ENCODE data around the gene BOC. TPM values are rescaled to one million over a fixed set of nuclear protein-coding genes. Genes with fewer than 3 reads are reported as not detected.
A peak's percentile ranks its signal among the peaks of the same experiment; 100 is the strongest.

The BOC gene
- total and polyA plus RNA-seq, 10 donors: 1.5 to 21.9 (median 13.5) TPM

DNA sequence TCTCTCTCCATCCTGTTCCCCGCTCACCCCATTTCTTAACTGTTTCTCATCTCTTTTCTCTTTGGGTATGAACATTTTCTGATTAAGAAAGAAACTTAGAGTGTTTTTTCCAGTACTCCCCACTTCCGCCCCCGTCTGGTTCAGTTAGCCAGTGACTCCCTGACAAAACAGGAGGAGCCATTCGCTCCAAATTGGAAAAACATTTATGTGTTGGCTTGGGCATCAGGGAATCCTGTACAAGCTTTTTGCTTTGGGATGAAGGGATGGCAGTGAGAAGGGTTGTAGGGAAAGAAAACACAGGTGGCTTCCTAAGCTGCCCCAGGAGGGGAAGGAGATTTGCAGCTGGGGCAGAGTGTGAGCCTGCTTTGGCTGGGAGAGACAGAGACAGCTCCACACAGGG lies 47.0 kb downstream of the BOC start:
- TF ChIP-seq POLR2A (IDR thresholded peaks at IDR 0.05): no peak
- TF ChIP-seq POLR2AphosphoS5 (IDR thresholded peaks at IDR 0.05): no peak
- TF ChIP-seq, protein P1, sequence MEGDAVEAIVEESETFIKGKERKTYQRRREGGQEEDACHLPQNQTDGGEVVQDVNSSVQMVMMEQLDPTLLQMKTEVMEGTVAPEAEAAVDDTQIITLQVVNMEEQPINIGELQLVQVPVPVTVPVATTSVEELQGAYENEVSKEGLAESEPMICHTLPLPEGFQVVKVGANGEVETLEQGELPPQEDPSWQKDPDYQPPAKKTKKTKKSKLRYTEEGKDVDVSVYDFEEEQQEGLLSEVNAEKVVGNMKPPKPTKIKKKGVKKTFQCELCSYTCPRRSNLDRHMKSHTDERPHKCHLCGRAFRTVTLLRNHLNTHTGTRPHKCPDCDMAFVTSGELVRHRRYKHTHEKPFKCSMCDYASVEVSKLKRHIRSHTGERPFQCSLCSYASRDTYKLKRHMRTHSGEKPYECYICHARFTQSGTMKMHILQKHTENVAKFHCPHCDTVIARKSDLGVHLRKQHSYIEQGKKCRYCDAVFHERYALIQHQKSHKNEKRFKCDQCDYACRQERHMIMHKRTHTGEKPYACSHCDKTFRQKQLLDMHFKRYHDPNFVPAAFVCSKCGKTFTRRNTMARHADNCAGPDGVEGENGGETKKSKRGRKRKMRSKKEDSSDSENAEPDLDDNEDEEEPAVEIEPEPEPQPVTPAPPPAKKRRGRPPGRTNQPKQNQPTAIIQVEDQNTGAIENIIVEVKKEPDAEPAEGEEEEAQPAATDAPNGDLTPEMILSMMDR (IDR thresholded peaks at IDR 0.05 in 8 of 11, conservative IDR thresholded peaks at IDR 0.05 in 3 of 11): no peak
- DNase-seq: no peak
- Histone ChIP-seq H3K27me3 (replicated peaks in 1 of 7) (peaks cover 0 to 10% (median 0%) of the 10 kb centered on the region in 7 donors), H3K9me3 (no peaks in the 10 kb centered on the region), H3K4me3 (no peak overlapping the region), H3K4me1 (peaks cover 0 to 16% (median 2%) of the 10 kb centered on the region in 6 donors), H3K36me3 (no peaks in the 10 kb centered on the region), H3K27ac (no peak overlapping the region)
- WGBS, 5 donors: 73 to 89% (median 84%) methylated on average over 4 of the region's 4 CpGs
- intact Hi-C loops (cut with DNase I; ENCODE audit: low total_unique reads): no loop called here

DNA sequence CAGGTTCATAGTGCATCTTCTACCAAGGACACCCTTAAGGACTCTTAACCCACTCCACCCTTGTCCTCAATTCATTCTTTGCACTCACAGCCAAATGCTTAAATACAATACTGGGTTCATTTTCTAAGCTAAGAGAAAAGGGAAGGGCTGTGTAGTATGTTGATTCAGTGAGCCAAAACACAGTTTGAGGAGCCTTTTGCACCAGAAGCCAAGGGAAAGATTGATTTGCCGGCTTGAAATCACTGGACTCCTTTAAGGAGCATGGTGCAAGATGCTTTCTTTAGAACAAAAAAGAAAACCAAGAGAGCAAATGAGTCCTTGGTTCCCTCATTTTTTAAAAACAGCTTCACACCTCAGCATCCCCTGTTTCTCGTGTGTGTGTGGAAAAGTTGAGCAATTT lies 47.8 kb downstream of the BOC start:
- Histone ChIP-seq H3K27me3 (replicated peaks in 1 of 7) (peaks cover 0 to 11% (median 0%) of the 10 kb centered on the region in 7 donors), H3K9me3 (no peaks in the 10 kb centered on the region), H3K36me3 (no peaks in the 10 kb centered on the region), H3K4me3 (no peak overlapping the region), H3K27ac (no peak overlapping the region), H3K4me1 (peaks cover 0 to 10% (median 2%) of the 10 kb centered on the region in 6 donors)
- WGBS, 5 donors: 78 to 89% (median 79%) methylated on average over 2 of the region's 2 CpGs
- no peak for DNase-seq
- TF ChIP-seq, protein P1 (IDR thresholded peaks at IDR 0.05 in 8 of 11, conservative IDR thresholded peaks at IDR 0.05 in 3 of 11): no peak
- TF ChIP-seq POLR2A (IDR thresholded peaks at IDR 0.05): no peak
- TF ChIP-seq POLR2AphosphoS5 (IDR thresholded peaks at IDR 0.05): no peak
- intact Hi-C loops (cut with DNase I; ENCODE audit: low total_unique reads): no loop called here

DNA sequence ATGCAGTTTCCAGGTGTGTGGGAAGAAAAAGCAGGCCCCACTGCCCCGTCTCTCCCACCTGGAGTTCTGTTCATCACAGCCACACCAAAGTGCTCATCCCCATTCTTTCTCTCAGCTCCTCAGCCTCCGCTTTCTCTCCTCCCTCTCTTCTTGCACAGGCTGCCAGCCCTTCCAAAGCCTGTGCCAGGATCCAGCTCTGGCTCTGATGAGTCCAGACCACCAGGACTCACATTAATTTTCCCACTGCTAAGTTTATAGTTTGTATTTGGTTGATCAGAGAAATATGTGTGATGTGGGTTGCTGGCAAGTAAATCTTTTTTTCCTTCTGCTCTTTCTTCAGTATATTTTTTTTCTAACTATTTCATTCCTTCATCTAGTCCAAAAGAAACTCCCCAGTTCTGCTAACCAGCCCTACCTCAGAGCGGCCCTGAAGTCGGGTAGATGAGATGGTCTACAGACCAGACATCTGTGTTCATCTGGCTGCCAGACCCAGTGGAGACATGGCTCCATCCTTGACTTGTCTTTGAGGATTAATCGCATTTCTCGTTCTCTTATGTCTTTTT lies 49.8 kb downstream of the BOC start:
- Histone ChIP-seq H3K36me3 (no peaks in the 10 kb centered on the region), H3K4me3 (no peak overlapping the region), H3K9me3 (no peaks in the 10 kb centered on the region), H3K4me1 (no peaks in the 10 kb centered on the region), H3K27ac (peak overlapping the region in 3 of 8 donors; percentile 21 to 58 (median 26)), H3K27me3 (replicated peaks in 1 of 7) (peaks cover 0 to 14% (median 0%) of the 10 kb centered on the region in 7 donors)
- WGBS, 5 donors: 65 to 93% (median 74%) methylated on average over 6 of the region's 6 CpGs
- intact Hi-C loops (cut with DNase I; ENCODE audit: low total_unique reads): no loop called here
- no peak for DNase-seq
- TF ChIP-seq POLR2A (IDR thresholded peaks at IDR 0.05) (no peak), POLR2AphosphoS5 (IDR thresholded peaks at IDR 0.05) (no peak)
- TF ChIP-seq, protein P1 (IDR thresholded peaks at IDR 0.05 in 8 of 11, conservative IDR thresholded peaks at IDR 0.05 in 3 of 11): no peak

DNA sequence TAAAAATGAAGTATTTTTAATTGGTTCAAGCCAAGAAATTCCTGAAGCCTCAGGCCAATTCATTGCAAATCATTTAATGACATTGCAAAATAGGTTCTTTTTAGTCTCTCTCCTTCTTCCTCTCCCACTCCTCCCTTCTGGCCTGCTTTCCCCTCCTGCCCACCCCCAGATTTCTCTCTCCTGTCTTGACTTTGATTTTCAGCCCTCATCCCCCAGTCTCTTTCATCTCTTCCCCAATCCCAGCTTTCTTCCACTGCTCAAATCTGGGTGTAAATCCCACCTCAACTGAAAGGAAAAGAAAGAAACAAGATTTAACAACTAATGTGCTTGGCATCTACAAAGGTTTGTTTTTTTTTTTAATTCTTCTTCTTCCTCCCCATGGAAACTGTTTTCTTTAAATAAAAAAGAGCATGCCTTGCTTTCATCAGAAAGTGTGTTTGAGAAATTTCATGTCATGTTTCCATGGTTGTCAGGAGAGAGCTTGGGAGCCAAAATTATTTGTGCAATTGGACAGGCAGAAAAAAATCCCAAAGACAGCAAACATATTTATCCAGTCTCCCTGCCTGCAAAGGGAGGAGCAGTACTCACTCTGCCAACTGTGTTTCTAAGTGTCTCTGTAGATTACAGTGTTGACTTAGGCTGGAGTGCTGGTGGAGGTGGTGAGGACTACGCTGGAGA lies 50.4 kb downstream of the BOC start:
- no peaks in the 10 kb centered on the region for H3K36me3 ChIP-seq
- 74 to 85% (median 82%) methylated on average over 1 of the region's 1 CpG for WGBS, 5 donors
- DNase-seq: no peak
- no peak overlapping the region for H3K4me3 ChIP-seq
- peaks cover 0 to 14% (median 0%) of the 10 kb centered on the region in 7 donors for H3K27me3 ChIP-seq (replicated peaks in 1 of 7)
- TF ChIP-seq POLR2AphosphoS5 (IDR thresholded peaks at IDR 0.05) (no peak), POLR2A (IDR thresholded peaks at IDR 0.05) (no peak)
- TF ChIP-seq, protein P1 (IDR thresholded peaks at IDR 0.05 in 8 of 11, conservative IDR thresholded peaks at IDR 0.05 in 3 of 11): no peak
- H3K9me3 ChIP-seq: no peaks in the 10 kb centered on the region
- peak overlapping the region in 3 of 8 donors; percentile 21 to 58 (median 37) for H3K27ac ChIP-seq
- intact Hi-C loops (cut with DNase I; ENCODE audit: low total_unique reads): no loop called here
- H3K4me1 ChIP-seq: no peaks in the 10 kb centered on the region
